Measurements from ENCODE around the gene PRIMPOL.
"Not testable (repeated sequence)": the region's sequence is repeated elsewhere in the genome, so short reads cannot be mapped to it uniquely, and the experiment has no call there.

Gene PRIMPOL

GRCh38 chr4:184649971-184650855 is 675 bp downstream of the PRIMPOL start:
- Histone ChIP-seq H3K4me1 (ENCODE audit: control insufficient read depth, insufficient read depth, low read length, poor library complexity, severe bottlenecking) (peaks cover 13% of the 10 kb centered on the region), H3K27me3 (replicated peaks; ENCODE audit: control insufficient read depth, insufficient read depth, low read length, poor library complexity, severe bottlenecking) (no peaks in the 10 kb centered on the region), H3K36me3 (ENCODE audit: control insufficient read depth, insufficient read depth, low read length) (no peaks in the 10 kb centered on the region), H3K27ac (ENCODE audit: insufficient read depth, low read length, poor library complexity, severe bottlenecking) (peak overlapping the region; percentile 71), H3K4me3 (ENCODE audit: insufficient read depth, low read depth, low read length, poor library complexity, severe bottlenecking) (peak overlapping the region; percentile 63), H3K9me3 (ENCODE audit: control insufficient read depth, low read length) (no peaks in the 10 kb centered on the region)
- DNase-seq: no peak

- H3K4me1 ChIP-seq (ENCODE audit: control insufficient read depth, insufficient read depth, low read length, poor library complexity, severe bottlenecking): peaks cover 10% of the 10 kb centered on the region
- no peaks in the 10 kb centered on the region for H3K36me3 ChIP-seq (ENCODE audit: control insufficient read depth, insufficient read depth, low read length)
- H3K9me3 ChIP-seq (ENCODE audit: control insufficient read depth, low read length): no peaks in the 10 kb centered on the region
- H3K4me3 ChIP-seq (ENCODE audit: insufficient read depth, low read depth, low read length, poor library complexity, severe bottlenecking): no peak overlapping the region
- no peak overlapping the region for H3K27ac ChIP-seq (ENCODE audit: insufficient read depth, low read length, poor library complexity, severe bottlenecking)
- no peaks in the 10 kb centered on the region for H3K27me3 ChIP-seq (replicated peaks; ENCODE audit: control insufficient read depth, insufficient read depth, low read length, poor library complexity, severe bottlenecking)
- DNase-seq: no peak
Observed at GRCh38 chr4:184651899-184652298, 2.4 kb downstream of the PRIMPOL start.

- not testable (repeated sequence) for H3K4me1 ChIP-seq (ENCODE audit: control insufficient read depth, insufficient read depth, low read length, poor library complexity, severe bottlenecking); H3K27ac ChIP-seq (ENCODE audit: insufficient read depth, low read length, poor library complexity, severe bottlenecking); H3K27me3 ChIP-seq (replicated peaks; ENCODE audit: control insufficient read depth, insufficient read depth, low read length, poor library complexity, severe bottlenecking); DNase-seq; H3K36me3 ChIP-seq (ENCODE audit: control insufficient read depth, insufficient read depth, low read length); H3K4me3 ChIP-seq (ENCODE audit: insufficient read depth, low read depth, low read length, poor library complexity, severe bottlenecking); H3K9me3 ChIP-seq (ENCODE audit: control insufficient read depth, low read length)
Observed at GRCh38 chr4:184652681-184653080, 3.1 kb downstream of the PRIMPOL start.

- no peaks in the 10 kb centered on the region for H3K36me3 ChIP-seq (ENCODE audit: control insufficient read depth, insufficient read depth, low read length)
- H3K4me3 ChIP-seq (ENCODE audit: insufficient read depth, low read depth, low read length, poor library complexity, severe bottlenecking): no peak overlapping the region
- no peaks in the 10 kb centered on the region for H3K27me3 ChIP-seq (replicated peaks; ENCODE audit: control insufficient read depth, insufficient read depth, low read length, poor library complexity, severe bottlenecking)
- H3K9me3 ChIP-seq (ENCODE audit: control insufficient read depth, low read length): no peaks in the 10 kb centered on the region
- H3K27ac ChIP-seq (ENCODE audit: insufficient read depth, low read length, poor library complexity, severe bottlenecking): no peak overlapping the region
- no peaks in the 10 kb centered on the region for H3K4me1 ChIP-seq (ENCODE audit: control insufficient read depth, insufficient read depth, low read length, poor library complexity, severe bottlenecking)
- no peak for DNase-seq
Observed at GRCh38 chr4:184653650-184654049, 4.1 kb downstream of the PRIMPOL start.

GRCh38 chr4:184655889-184656869 is 6.6 kb downstream of the PRIMPOL start:
- Histone ChIP-seq H3K27me3 (replicated peaks; ENCODE audit: control insufficient read depth, insufficient read depth, low read length, poor library complexity, severe bottlenecking) (no peaks in the 10 kb centered on the region), H3K36me3 (ENCODE audit: control insufficient read depth, insufficient read depth, low read length) (no peaks in the 10 kb centered on the region), H3K4me1 (ENCODE audit: control insufficient read depth, insufficient read depth, low read length, poor library complexity, severe bottlenecking) (no peaks in the 10 kb centered on the region), H3K27ac (ENCODE audit: insufficient read depth, low read length, poor library complexity, severe bottlenecking) (no peak overlapping the region), H3K4me3 (ENCODE audit: insufficient read depth, low read depth, low read length, poor library complexity, severe bottlenecking) (no peak overlapping the region), H3K9me3 (ENCODE audit: control insufficient read depth, low read length) (no peaks in the 10 kb centered on the region)
- DNase-seq: no peak

- no peak for DNase-seq
- H3K27ac ChIP-seq (ENCODE audit: insufficient read depth, low read length, poor library complexity, severe bottlenecking): no peak overlapping the region
- H3K4me3 ChIP-seq (ENCODE audit: insufficient read depth, low read depth, low read length, poor library complexity, severe bottlenecking): no peak overlapping the region
- H3K36me3 ChIP-seq (ENCODE audit: control insufficient read depth, insufficient read depth, low read length): peaks cover 3% of the 10 kb centered on the region
- no peaks in the 10 kb centered on the region for H3K27me3 ChIP-seq (replicated peaks; ENCODE audit: control insufficient read depth, insufficient read depth, low read length, poor library complexity, severe bottlenecking)
- H3K9me3 ChIP-seq (ENCODE audit: control insufficient read depth, low read length): no peaks in the 10 kb centered on the region
- no peaks in the 10 kb centered on the region for H3K4me1 ChIP-seq (ENCODE audit: control insufficient read depth, insufficient read depth, low read length, poor library complexity, severe bottlenecking)
Observed at GRCh38 chr4:184657144-184657543, 7.6 kb downstream of the PRIMPOL start.

GRCh38 chr4:184657820-184658219 is 8.3 kb downstream of the PRIMPOL start:
- H3K36me3 ChIP-seq (ENCODE audit: control insufficient read depth, insufficient read depth, low read length); H3K4me1 ChIP-seq (ENCODE audit: control insufficient read depth, insufficient read depth, low read length, poor library complexity, severe bottlenecking); H3K9me3 ChIP-seq (ENCODE audit: control insufficient read depth, low read length); H3K4me3 ChIP-seq (ENCODE audit: insufficient read depth, low read depth, low read length, poor library complexity, severe bottlenecking); H3K27me3 ChIP-seq (replicated peaks; ENCODE audit: control insufficient read depth, insufficient read depth, low read length, poor library complexity, severe bottlenecking); DNase-seq; H3K27ac ChIP-seq (ENCODE audit: insufficient read depth, low read length, poor library complexity, severe bottlenecking): not testable (repeated sequence)

GRCh38 chr4:184660978-184661377 is 11.4 kb downstream of the PRIMPOL start:
- H3K36me3 ChIP-seq (ENCODE audit: control insufficient read depth, insufficient read depth, low read length): peaks cover 3% of the 10 kb centered on the region
- no peak overlapping the region for H3K27ac ChIP-seq (ENCODE audit: insufficient read depth, low read length, poor library complexity, severe bottlenecking)
- no peak overlapping the region for H3K4me3 ChIP-seq (ENCODE audit: insufficient read depth, low read depth, low read length, poor library complexity, severe bottlenecking)
- no peaks in the 10 kb centered on the region for H3K9me3 ChIP-seq (ENCODE audit: control insufficient read depth, low read length)
- no peak for DNase-seq
- no peaks in the 10 kb centered on the region for H3K27me3 ChIP-seq (replicated peaks; ENCODE audit: control insufficient read depth, insufficient read depth, low read length, poor library complexity, severe bottlenecking)
- H3K4me1 ChIP-seq (ENCODE audit: control insufficient read depth, insufficient read depth, low read length, poor library complexity, severe bottlenecking): no peaks in the 10 kb centered on the region

- no peaks in the 10 kb centered on the region for H3K4me1 ChIP-seq (ENCODE audit: control insufficient read depth, insufficient read depth, low read length, poor library complexity, severe bottlenecking)
- H3K27me3 ChIP-seq (replicated peaks; ENCODE audit: control insufficient read depth, insufficient read depth, low read length, poor library complexity, severe bottlenecking): no peaks in the 10 kb centered on the region
- DNase-seq: no peak
- no peak overlapping the region for H3K4me3 ChIP-seq (ENCODE audit: insufficient read depth, low read depth, low read length, poor library complexity, severe bottlenecking)
- H3K9me3 ChIP-seq (ENCODE audit: control insufficient read depth, low read length): no peaks in the 10 kb centered on the region
- peaks cover 3% of the 10 kb centered on the region for H3K36me3 ChIP-seq (ENCODE audit: control insufficient read depth, insufficient read depth, low read length)
- no peak overlapping the region for H3K27ac ChIP-seq (ENCODE audit: insufficient read depth, low read length, poor library complexity, severe bottlenecking)
Observed at GRCh38 chr4:184662236-184662635, 12.7 kb downstream of the PRIMPOL start.
